NK-92 treated with Interleukin-12 subunit alpha and Interleukin-12 subunit beta, amount 100 ng/mL, for 24 hours (cell line): ENCODE measurements around the gene HBB.

Experiments
- DNase-seq: peaks from one replicate; lab custom pipeline; 2025; lab: John Stamatoyannopoulos, UW

Gene HBB

GRCh38 chr11:5227681-5228080 is 810 bp upstream of the HBB start:
- no peak for DNase-seq

- DNase-seq = no peak
Measured at GRCh38 chr11:5225480-5225871, 1.4 kb downstream of the HBB start.

- no peak for DNase-seq
Measured at GRCh38 chr11:5224538-5225479, 2.1 kb downstream of the HBB start.

GRCh38 chr11:5223686-5224085 is 3.2 kb downstream of the HBB start:
- DNase-seq = no peak

- DNase-seq = no peak
Measured at GRCh38 chr11:5223146-5223545, 3.7 kb downstream of the HBB start.

- no peak for DNase-seq
Measured at GRCh38 chr11:5210376-5210885, 16.4 kb downstream of the HBB start.

- no peak for DNase-seq
Measured at GRCh38 chr11:5204787-5205186, 22.1 kb downstream of the HBB start.

- DNase-seq = no peak
Measured at GRCh38 chr11:5203366-5203765, 23.5 kb downstream of the HBB start.

- DNase-seq = no peak
Measured at GRCh38 chr11:5200582-5200981, 26.3 kb downstream of the HBB start, which contains the start of gene OR51V1. OR51V1 (minus strand) TSS chr11:5200682; CDS start chr11:5200682, 0 bp downstream.

- no peak for DNase-seq
Measured at GRCh38 chr11:5198285-5198684, 28.6 kb downstream of the HBB start.

- no peak for DNase-seq
Measured at GRCh38 chr11:5197536-5197935, 29.3 kb downstream of the HBB start.

- no peak for DNase-seq
Measured at GRCh38 chr11:5196731-5197130, 30.1 kb downstream of the HBB start.

- no peak for DNase-seq
Measured at GRCh38 chr11:5196067-5196466, 30.8 kb downstream of the HBB start.

- no peak for DNase-seq
Measured at GRCh38 chr11:5192738-5193137, 34.1 kb downstream of the HBB start.

GRCh38 chr11:5188201-5188600 is 38.7 kb downstream of the HBB start:
- DNase-seq = no peak

- DNase-seq = no peak
Measured at GRCh38 chr11:5178046-5178837, 48.6 kb downstream of the HBB start.
